ENCODE measurements around the gene IL18RAP. TPM values are rescaled to one million over a fixed set of nuclear protein-coding genes. Genes with fewer than 3 reads are reported as not detected.
A peak's percentile ranks its signal among the peaks of the same experiment; 100 is the strongest.

IL18RAP gene
- total and polyA plus RNA-seq, 2 experiments from 2014 or later = 0.40 TPM; not detected in 1

DNA sequence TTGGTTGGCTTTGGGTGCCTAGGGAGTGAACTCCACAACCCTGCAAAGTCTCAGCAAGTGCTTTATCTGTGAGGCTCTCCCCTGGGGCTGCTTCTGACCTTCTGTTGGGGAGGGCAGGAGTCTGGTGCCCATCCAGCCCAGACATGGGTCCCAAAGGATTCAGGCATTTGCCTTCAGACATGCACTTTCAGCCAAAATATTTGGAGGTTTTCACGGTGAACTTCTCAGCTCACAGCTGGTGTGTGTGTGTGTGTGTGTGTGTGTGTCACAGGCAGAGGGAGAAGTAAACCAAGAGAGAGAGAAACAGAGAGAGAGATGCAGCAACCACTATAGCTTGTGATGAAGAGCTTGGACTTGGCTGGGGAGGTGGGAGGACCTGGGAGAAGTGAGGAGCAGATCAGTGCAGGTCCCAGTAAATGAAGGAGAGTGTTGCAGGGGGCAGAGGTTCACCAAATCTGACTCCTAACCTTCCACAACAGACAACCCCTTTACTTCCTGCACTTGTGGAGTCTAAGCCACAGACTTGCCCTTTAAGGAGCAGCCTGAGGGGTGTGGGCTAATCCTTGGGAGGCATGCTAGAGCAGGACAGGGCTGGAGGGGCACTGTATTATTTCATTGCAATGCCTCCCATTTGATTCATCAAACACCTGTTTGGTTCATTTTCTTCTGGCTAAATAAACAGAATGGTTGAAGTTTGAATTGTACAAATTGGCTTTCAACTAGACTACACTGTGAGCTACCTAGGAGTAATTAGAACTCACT is 64.2 kb downstream of the IL18RAP start:
- TF ChIP-seq EZH2 (IDR thresholded peaks at IDR 0.05; ENCODE audit: borderline replicate concordance) = no peak
- no peak for TF ChIP-seq EZH2phosphoT487 (IDR thresholded peaks at IDR 0.05; ENCODE audit: low read depth, severe bottlenecking, unreplicated experiment)
- TF ChIP-seq, protein P1, sequence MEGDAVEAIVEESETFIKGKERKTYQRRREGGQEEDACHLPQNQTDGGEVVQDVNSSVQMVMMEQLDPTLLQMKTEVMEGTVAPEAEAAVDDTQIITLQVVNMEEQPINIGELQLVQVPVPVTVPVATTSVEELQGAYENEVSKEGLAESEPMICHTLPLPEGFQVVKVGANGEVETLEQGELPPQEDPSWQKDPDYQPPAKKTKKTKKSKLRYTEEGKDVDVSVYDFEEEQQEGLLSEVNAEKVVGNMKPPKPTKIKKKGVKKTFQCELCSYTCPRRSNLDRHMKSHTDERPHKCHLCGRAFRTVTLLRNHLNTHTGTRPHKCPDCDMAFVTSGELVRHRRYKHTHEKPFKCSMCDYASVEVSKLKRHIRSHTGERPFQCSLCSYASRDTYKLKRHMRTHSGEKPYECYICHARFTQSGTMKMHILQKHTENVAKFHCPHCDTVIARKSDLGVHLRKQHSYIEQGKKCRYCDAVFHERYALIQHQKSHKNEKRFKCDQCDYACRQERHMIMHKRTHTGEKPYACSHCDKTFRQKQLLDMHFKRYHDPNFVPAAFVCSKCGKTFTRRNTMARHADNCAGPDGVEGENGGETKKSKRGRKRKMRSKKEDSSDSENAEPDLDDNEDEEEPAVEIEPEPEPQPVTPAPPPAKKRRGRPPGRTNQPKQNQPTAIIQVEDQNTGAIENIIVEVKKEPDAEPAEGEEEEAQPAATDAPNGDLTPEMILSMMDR (IDR thresholded peaks at IDR 0.05; ENCODE audit: poor library complexity) = no peak
- H3K79me2 ChIP-seq = no peaks in the 10 kb centered on the region
- H3K9me3 ChIP-seq (ENCODE audit: low read depth) = no peaks in the 10 kb centered on the region
- H3K36me3 ChIP-seq (replicated peaks; ENCODE audit: insufficient read depth, low read depth) = no peaks in the 10 kb centered on the region
- no peak overlapping the region for H3K27ac ChIP-seq
- no peaks in the 10 kb centered on the region for H3K9me2 ChIP-seq (replicated peaks; ENCODE audit: insufficient read depth)
- no peak for DNase-seq (ENCODE audit: low spot score)
- no peak overlapping the region for H3K4me3 ChIP-seq
- H3K4me2 ChIP-seq = no peak overlapping the region
- no peaks in the 10 kb centered on the region for H3K4me1 ChIP-seq (ENCODE audit: insufficient read depth)
- WGBS (ENCODE audit: low lambda C conversion rate, missing lambda C conversion rate) = 82% methylated on average over 1 of the region's 1 CpG
- H3K27me3 ChIP-seq = no peaks in the 10 kb centered on the region
- no peak overlapping the region for H2AFZ ChIP-seq
- no peaks in the 10 kb centered on the region for H4K20me1 ChIP-seq (ENCODE audit: insufficient read depth, poor library complexity, severe bottlenecking)

- H3K9me3 ChIP-seq (ENCODE audit: low read depth) = no peaks in the 10 kb centered on the region
- no peaks in the 10 kb centered on the region for H3K79me2 ChIP-seq
- TF ChIP-seq, protein P1 (IDR thresholded peaks at IDR 0.05; ENCODE audit: poor library complexity) = no peak
- no peak for TF ChIP-seq EZH2 (IDR thresholded peaks at IDR 0.05; ENCODE audit: borderline replicate concordance)
- no peaks in the 10 kb centered on the region for H3K36me3 ChIP-seq (replicated peaks; ENCODE audit: insufficient read depth, low read depth)
- DNase-seq (ENCODE audit: low spot score) = peak; percentile 22
- no peak overlapping the region for H2AFZ ChIP-seq
- H3K4me1 ChIP-seq (ENCODE audit: insufficient read depth) = no peaks in the 10 kb centered on the region
- H3K4me3 ChIP-seq = no peak overlapping the region
- H3K9me2 ChIP-seq (replicated peaks; ENCODE audit: insufficient read depth) = no peaks in the 10 kb centered on the region
- H3K27ac ChIP-seq = no peak overlapping the region
- no peak overlapping the region for H3K4me2 ChIP-seq
- H4K20me1 ChIP-seq (ENCODE audit: insufficient read depth, poor library complexity, severe bottlenecking) = no peaks in the 10 kb centered on the region
- 63% methylated on average over 8 of the region's 8 CpGs for WGBS (ENCODE audit: low lambda C conversion rate, missing lambda C conversion rate)
- H3K27me3 ChIP-seq = no peaks in the 10 kb centered on the region
Measured at GRCh38 chr2:102487761-102488462, 65.0 kb downstream of the IL18RAP start.

DNA sequence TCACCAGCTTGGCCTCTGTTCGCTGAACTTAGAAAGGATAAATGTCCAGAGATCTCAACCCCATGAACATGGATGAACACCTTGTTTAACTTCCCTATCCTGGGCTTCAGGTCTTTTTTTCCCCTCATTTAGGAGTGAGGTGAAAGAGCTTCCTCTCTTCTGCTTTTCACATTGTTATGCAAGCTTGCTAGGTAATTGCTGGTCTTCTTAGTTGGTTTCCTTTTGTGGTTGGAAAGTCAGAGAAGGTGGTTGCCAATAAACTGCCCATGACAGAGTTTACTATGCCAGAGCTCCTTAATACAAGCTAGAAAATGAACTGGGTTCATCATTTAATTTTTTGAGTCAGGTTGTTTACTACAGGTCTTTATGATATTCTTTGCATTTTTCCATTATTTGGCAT is 66.7 kb downstream of the IL18RAP start:
- Histone ChIP-seq H3K9me2 (replicated peaks; ENCODE audit: insufficient read depth) (no peaks in the 10 kb centered on the region), H3K27ac (no peak overlapping the region), H3K4me3 (no peak overlapping the region), H3K4me1 (ENCODE audit: insufficient read depth) (no peaks in the 10 kb centered on the region), H2AFZ (no peak overlapping the region), H3K4me2 (no peak overlapping the region), H4K20me1 (ENCODE audit: insufficient read depth, poor library complexity, severe bottlenecking) (no peaks in the 10 kb centered on the region), H3K79me2 (no peaks in the 10 kb centered on the region), H3K9me3 (ENCODE audit: low read depth) (no peaks in the 10 kb centered on the region), H3K36me3 (replicated peaks; ENCODE audit: insufficient read depth, low read depth) (no peaks in the 10 kb centered on the region), H3K27me3 (no peaks in the 10 kb centered on the region)
- 97% methylated on average over 1 of the region's 1 CpG for WGBS (ENCODE audit: low lambda C conversion rate, missing lambda C conversion rate)
- DNase-seq (ENCODE audit: low spot score) = no peak
- TF ChIP-seq EZH2phosphoT487 (IDR thresholded peaks at IDR 0.05; ENCODE audit: low read depth, severe bottlenecking, unreplicated experiment) = no peak
- TF ChIP-seq, protein P1 (IDR thresholded peaks at IDR 0.05; ENCODE audit: poor library complexity) = no peak
- TF ChIP-seq EZH2 (IDR thresholded peaks at IDR 0.05; ENCODE audit: borderline replicate concordance) = no peak
